GM18907 (cell line): ENCODE measurements around the gene CD40LG.

Experiments
- ATAC-seq: cut with Tn5 transposase; IDR thresholded peaks from one replicate; pipeline ENCODE4 v1.9.1; 2021; ENCODE audit warnings: mild to moderate bottlenecking, moderate library complexity; ENCODE audit not compliant: unreplicated experiment

CD40LG gene

DNA sequence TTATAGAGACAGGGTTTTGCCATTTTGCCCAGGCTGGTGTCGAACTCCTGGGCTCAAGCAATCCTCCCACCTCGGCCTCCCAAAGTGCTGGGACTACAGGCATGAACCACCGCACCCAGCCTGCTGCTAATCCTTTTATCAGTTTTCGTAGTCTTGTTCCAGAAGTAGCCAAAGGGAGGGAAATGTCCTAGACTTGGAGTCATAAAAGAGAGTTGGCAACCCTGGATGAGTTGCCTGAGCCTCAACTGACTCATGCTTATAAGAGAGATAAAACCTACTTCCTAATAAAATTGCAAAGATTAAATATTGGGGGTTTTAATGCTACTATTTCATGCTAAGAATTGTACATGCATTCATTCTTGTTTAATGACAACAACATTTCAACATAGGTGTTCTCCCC lies 44.3 kb downstream of the CD40LG start:
- ATAC-seq = no peak

DNA sequence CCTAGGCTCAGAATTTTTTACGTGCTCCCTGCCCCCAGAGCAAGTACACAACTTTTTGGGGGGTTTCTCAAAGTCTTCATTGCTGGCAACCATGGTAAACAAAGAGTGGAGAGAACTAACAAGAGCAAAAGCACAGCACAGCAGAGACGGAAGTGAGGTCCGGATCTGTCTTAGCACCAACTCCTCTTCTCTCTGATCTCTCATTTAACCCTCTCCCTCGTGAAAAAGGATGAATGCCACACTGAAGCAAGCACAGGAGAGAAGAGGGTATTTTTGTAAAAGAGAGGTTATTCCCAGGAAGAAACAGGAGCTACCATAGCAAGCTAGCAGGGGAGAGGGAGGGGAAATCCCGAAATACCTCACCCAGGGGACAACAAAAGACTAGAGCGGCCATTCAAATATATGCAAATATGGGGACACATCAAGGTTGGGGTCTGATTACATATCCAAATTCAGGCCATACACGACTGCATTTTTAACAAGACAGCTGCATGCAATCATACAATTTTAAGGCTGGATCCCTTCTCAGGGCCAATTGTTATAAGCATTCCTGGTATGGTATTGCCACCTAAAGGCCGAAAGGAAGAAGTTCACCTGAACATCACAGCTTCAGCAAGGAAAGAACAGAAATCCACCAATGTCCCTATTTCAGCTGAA lies 46.6 kb downstream of the CD40LG start:
- peak; percentile 58 for ATAC-seq

DNA sequence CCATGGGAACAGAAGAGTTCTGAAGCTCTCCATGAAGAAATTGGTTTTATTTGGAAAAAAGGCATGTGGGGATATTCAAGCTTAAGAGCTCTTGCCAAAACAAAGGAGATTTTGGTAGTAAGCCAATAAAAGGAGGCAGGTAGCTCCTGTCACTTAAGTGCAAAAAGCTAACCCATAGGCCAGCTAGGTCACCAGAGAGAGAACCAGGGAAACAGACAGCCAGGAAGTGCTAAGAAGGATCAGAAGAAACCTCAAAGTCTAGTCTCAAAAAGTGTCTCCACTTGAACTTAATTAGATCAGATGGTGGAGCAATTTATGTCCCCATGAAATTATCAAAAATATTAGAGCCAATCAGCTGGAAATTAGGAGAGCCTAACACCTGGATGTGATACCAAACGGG lies 49.2 kb downstream of the CD40LG start:
- ATAC-seq = no peak

DNA sequence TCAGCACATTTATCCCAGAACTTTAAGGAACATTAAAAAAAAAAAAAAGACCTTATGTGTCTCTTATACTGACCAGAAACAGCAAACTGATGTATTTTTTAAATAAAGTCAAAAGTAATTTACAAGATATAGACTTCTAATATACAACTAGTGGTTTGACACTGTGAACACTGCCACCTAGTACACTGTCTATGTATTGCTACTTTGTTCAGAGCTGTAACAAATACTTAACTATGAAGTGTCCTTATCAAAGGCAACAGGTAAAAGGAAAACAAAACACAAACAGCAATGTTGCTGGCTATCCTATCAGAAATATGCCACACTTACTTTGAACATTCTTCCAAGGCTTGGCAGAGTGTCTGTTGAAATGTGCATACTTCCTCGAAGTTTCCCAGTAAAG lies 60.4 kb downstream of the CD40LG start:
- ATAC-seq = no peak
